ENCODE data around the gene C20orf141.

The C20orf141 gene

GRCh38 chr20:2851086-2851485, 36.3 kb downstream of the C20orf141 start:
- DNase-seq: no peak

DNA sequence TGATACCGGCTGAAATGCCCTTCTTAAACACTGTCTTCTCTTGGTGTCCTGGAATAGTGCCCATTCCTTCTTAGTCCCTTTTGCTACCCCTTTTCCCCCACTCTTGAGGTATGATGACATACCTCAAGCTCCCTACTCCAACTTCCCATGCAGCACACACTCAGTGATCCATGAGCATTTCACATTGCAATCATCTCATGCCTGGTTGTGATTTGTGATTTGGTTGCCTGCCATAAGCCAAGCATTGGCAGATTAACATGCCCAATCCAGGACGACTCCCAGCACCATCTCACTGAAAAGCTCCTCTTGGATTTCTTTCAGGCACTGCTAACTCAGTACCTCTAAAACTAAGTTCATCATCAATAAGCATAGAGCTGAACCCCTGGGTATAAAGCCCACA, 43.8 kb downstream of the C20orf141 start:
- no peak for DNase-seq

- DNase-seq: no peak
Measured at GRCh38 chr20:2859330-2860121, 44.7 kb downstream of the C20orf141 start.

DNA sequence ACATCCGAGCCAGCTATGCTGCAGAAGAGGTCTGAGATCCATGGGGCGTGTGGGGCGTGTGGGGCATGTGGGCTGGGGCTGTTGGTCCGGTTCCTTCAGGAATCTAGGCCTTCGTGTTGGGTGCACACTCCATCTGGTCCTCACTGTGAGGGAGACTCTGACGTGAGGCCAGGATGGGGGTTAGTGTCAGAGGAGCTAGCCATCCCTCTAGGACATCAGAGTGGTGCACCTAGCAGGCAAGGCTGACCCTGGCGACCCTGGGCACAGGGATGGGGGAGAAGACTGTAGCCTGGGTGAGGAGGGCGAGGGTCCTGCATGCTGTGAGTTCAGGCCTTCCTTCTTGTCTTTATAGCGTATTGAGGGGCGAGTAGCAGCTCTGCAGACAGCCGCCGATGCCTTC, 49.8 kb downstream of the C20orf141 start:
- DNase-seq: no peak

DNA sequence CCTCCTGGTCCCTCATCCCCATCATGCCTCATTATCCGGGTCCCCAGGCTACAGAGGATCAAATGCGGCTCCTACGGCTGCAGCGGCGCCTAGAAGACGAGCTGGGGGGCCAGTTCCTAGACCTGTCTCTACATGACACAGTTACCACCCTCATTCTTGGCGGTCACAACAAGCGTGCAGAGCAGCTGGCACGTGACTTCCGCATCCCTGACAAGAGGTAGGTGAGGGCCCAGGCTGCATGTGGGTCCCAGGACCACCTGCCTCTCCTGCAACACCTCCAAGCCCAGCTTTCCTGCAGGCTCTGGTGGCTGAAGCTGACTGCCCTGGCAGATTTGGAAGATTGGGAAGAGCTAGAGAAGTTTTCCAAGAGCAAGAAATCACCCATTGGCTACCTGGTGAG, 50.3 kb downstream of the C20orf141 start:
- no peak for DNase-seq

Data from NCI-H446 treated with DMSO at 0.1 percent for 48 hours (cell line).